GM18868 (cell line): ENCODE results near the gene SMIM28.
A peak's percentile ranks its signal among the peaks of the same experiment; 100 is the strongest.
"Not testable (repeated sequence)": the region's sequence is repeated elsewhere in the genome, so short reads cannot be mapped to it uniquely, and the experiment has no call there.

Source experiments
- ATAC-seq: cut with Tn5 transposase; IDR thresholded peaks from one replicate; pipeline ENCODE4 v1.9.1; 2021; ENCODE audit warnings: mild to moderate bottlenecking, moderate library complexity; ENCODE audit not compliant: unreplicated experiment

Gene SMIM28

GRCh38 chr6:138403801-138404665 is 26.3 kb downstream of the SMIM28 start, which contains the start of gene HEBP2:
TSS of gene HEBP2 (plus strand) at chr6:138404223. CDS start at chr6:138404496, 273 bp downstream.
- peak; percentile 90 for ATAC-seq

GRCh38 chr6:138404666-138405337 is 27.1 kb downstream of the SMIM28 start:
- ATAC-seq, result no peak

GRCh38 chr6:138405816-138406413 is 28.2 kb downstream of the SMIM28 start:
- no peak for ATAC-seq

GRCh38 chr6:138406443-138406842 is 28.7 kb downstream of the SMIM28 start:
- no peak for ATAC-seq

GRCh38 chr6:138410048-138410735 is 32.5 kb downstream of the SMIM28 start:
- no peak for ATAC-seq

- peak; percentile 71 for ATAC-seq
These were observed 33.5 kb downstream of the SMIM28 start for GRCh38 chr6:138410972-138411880.

- ATAC-seq, result no peak
These were observed 37.4 kb downstream of the SMIM28 start for GRCh38 chr6:138415125-138415524.

GRCh38 chr6:138416206-138416605 is 38.5 kb downstream of the SMIM28 start:
- no peak for ATAC-seq

- ATAC-seq, result no peak
These were observed 39.9 kb downstream of the SMIM28 start for GRCh38 chr6:138417493-138418117.

GRCh38 chr6:138418118-138418742 is 40.5 kb downstream of the SMIM28 start:
- ATAC-seq, result no peak

GRCh38 chr6:138419766-138420165 is 42.1 kb downstream of the SMIM28 start:
- ATAC-seq, result no peak

GRCh38 chr6:138420356-138420755 is 42.7 kb downstream of the SMIM28 start:
- ATAC-seq, result no peak

GRCh38 chr6:138421089-138421488 is 43.4 kb downstream of the SMIM28 start:
- no peak for ATAC-seq

GRCh38 chr6:138421608-138422007 is 43.9 kb downstream of the SMIM28 start:
- no peak for ATAC-seq

GRCh38 chr6:138422861-138423260 is 45.2 kb downstream of the SMIM28 start:
- no peak for ATAC-seq

GRCh38 chr6:138424004-138424904 is 46.5 kb downstream of the SMIM28 start:
- ATAC-seq, result no peak

GRCh38 chr6:138425256-138425655 is 47.6 kb downstream of the SMIM28 start:
- not testable (repeated sequence) for ATAC-seq

- ATAC-seq, result no peak
These were observed 48.9 kb downstream of the SMIM28 start for GRCh38 chr6:138426500-138427123.
